GM12865 (cell line): Measurements from ENCODE around the gene ATP6AP1.
"Not testable (repeated sequence)": the region's sequence is repeated elsewhere in the genome, so short reads cannot be mapped to it uniquely, and the experiment has no call there.

Source experiments
- DNase-seq: peaks from one replicate; pipeline ENCODE4 v3.0.0; 2010; ENCODE audit warnings: low read depth
- H3K4me3 ChIP-seq: 2 replicates; pipeline ENCODE4 v1.5.1; 2011; ENCODE audit warnings: mild to moderate bottlenecking, low read depth, low read length, control low read depth
- CTCF ChIP-seq: IDR thresholded peaks from 2 replicates; pipeline ENCODE4 v1.5.1; 2011; ENCODE audit warnings: low read length, control low read depth, low read depth, inconsistent platforms; ENCODE audit not compliant: insufficient read depth; ENCODE audit errors: missing control alignments

Gene ATP6AP1

GRCh38 chrX:154397888-154398667 lies 30.4 kb upstream of the ATP6AP1 start, which contains the start of gene RPL10:
Gene RPL10 (plus strand): TSS chrX:154398377. CDS start chrX:154398520, 143 bp downstream.
- peak within 1 kb of the TSS; percentile 83 for H3K4me3 ChIP-seq
- peak; percentile 98 for DNase-seq
- TF ChIP-seq CTCF: no peak

- peak; percentile 68 for TF ChIP-seq CTCF
- peak overlapping the region; percentile 78 for H3K4me3 ChIP-seq
- DNase-seq: peak; percentile 91
Measured at GRCh38 chrX:154398668-154399526, 29.6 kb upstream of the ATP6AP1 start.

GRCh38 chrX:154399527-154400368 lies 28.7 kb upstream of the ATP6AP1 start:
- peak overlapping the region; percentile 78 for H3K4me3 ChIP-seq
- peak; percentile 22 for DNase-seq
- no peak for TF ChIP-seq CTCF

GRCh38 chrX:154400369-154400817 lies 28.1 kb upstream of the ATP6AP1 start:
- H3K4me3 ChIP-seq: peak overlapping the region; percentile 78
- DNase-seq: not testable (repeated sequence)

GRCh38 chrX:154401045-154401799 lies 27.3 kb upstream of the ATP6AP1 start:
- DNase-seq: peak; percentile 68
- no peak for TF ChIP-seq CTCF
- no peak overlapping the region for H3K4me3 ChIP-seq

- no peak for TF ChIP-seq CTCF
- peak; percentile 42 for DNase-seq
- H3K4me3 ChIP-seq: no peak overlapping the region
Measured at GRCh38 chrX:154401918-154402621, 26.4 kb upstream of the ATP6AP1 start.
